ENCODE results near the gene MYT1.

Gene MYT1

DNA sequence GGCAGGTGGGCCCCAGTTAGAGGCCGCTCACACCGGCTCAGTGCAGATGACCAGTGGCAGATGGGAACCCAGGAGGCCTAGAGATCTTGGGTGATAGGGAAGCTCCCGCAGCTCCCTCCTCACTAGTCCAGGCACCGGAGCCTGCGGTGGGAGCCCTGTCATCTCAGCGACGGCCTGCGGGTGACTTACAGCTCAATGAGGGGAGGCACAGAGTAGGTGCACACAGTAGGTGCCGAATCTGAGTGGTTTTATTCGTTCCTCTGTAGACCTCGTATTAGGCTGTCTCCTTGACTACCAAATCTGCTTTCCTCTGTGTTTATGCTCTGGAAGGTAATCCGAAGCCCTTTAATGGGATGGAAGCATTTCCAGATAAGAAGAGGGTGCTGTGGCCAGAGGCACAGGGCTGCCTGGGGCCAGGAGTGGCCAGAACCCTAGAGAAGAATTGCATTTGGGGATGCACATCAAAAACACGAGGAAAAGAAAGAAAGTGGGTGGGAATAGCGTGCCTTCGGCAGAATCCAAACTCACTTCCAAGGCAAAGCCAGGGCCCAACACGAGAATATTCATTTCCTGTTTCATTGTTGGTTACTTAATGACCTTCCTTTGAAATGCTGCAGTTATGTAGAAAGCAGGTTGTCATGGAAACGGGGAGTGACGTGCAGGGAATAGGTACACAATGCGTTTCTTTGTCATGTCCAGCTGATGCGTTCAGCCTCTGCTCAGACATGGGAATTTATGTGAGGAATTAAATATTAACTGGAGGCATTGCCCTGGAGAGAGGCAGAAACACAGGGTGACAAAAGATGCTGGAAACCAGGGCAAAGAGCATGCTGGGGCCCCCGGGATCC lies 24.7 kb downstream of the MYT1 start:
- DNase-seq (ENCODE audit: low read depth in 2 of 2), result no peak

DNA sequence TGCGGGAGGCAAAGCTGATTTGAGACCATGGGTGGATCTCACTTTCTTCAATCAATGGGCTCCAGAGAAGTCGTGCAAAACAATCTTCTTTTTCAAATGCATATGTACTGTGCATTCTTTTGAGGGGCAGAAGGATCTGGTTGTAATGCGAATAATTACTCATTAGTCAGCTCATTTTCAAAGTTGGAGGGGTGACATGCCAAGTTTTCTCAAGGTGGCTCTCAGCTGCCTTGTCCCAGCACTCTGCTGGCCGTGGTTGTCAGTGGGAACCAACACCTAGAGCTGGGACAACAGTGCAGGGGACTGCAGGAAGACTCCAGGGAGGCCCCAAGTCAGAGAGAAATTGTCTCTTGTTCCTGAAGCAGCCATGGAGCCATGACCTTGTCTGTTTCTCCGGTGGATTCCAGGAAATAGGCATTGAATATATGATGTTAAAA lies 25.3 kb downstream of the MYT1 start:
- no peak for DNase-seq (ENCODE audit: low read depth in 2 of 2)

DNA sequence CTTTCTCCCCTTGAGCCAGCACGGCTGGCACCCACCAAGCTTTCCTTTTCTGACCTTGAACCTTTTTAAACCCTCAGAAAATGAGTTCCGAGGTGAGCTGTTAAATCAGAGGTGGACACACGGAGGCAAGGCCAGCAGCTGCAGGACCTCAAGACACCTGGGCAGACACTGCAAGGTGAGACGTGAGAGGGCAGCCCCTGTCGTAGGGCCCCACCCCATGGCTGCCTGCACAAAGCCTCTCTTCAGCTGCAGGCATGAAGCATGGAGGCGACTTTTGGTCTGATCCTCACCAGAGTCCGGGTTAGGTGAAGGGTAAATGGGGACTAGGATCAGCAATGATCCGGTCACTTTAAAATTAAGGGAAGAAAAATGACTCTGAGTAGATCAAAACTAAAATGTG lies 25.7 kb downstream of the MYT1 start:
- DNase-seq (ENCODE audit: low read depth in 2 of 2), result no peak

DNA sequence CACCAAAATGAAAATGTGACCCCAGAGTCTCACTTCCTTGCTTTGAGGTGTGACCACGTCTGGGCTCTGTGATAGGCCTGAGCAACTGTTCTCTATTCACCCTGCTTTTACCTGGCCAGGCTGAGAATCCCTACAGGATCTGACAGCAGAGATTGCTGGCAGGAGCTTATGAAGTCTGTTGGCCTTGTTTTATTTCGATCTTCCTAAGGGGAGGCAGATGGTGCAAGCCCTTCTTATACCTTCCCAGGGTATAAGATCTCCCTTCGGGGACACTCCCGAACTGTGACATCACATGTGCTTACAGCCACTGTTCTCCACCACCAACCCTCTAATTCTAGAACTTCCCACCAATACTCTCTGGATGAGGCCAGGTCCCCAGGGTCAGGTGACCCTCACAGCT lies 26.8 kb downstream of the MYT1 start:
- no peak for DNase-seq (ENCODE audit: low read depth in 2 of 2)

DNA sequence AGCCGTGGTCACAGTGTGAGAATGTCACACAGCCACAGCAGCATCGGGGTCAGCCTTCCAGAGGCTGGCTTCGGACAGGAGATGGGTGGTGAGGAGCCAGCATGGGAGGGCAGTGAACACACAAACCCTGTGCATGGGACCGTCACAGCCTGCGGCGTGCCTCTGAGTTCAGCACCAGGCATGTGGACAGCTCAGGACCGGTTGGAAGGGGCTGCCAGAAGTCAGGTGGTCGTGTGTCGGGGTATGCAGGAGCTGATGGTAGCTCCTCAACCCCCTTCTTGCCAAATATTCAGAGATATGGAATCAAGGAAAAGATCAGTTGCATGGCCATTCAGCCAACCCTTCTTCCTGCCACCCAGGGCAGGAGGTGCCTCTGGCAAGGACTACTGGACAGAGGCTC lies 28.2 kb downstream of the MYT1 start:
- no peak for DNase-seq (ENCODE audit: low read depth in 2 of 2)

DNA sequence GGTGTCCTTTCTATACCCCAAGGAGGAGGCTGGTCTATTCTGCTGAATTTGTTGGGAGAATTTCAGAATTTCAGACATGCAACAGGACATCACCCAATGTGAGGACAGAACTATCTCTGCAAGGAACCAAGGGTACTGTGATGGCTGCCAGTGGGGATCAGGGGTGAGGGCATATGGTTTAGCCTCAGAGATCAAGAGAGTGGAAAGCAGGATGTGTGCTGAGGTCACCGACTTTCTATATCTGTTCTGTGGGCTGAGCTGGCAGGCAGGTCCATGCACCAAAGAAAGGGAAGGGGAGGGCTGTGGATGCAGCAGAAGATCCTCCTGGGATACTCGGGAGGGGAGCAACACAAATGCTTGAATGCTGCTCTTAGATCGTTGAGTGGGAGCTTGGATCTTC lies 28.8 kb downstream of the MYT1 start:
- no peak for DNase-seq (ENCODE audit: low read depth in 2 of 2)

DNA sequence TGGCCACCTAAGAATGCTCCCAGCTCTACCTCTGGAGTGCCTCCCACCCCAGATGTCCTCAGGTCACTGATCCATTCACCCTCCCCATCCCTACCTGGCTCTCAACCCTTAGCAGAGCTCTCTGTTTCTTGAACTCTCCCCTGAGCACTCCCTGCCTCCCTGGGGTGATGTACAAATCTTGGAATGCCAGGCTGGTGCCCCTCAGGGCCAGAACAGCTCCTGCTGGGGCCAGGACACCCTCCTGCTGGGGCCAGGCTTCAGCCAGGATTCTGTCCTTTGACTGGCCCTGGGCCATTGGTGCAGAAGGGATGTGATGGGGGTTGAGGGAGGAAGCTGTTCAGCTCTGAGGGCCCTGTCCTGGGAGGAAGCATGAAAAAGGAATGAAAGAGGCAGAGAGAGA lies 30.0 kb downstream of the MYT1 start:
- DNase-seq (ENCODE audit: low read depth in 2 of 2), result no peak

DNA sequence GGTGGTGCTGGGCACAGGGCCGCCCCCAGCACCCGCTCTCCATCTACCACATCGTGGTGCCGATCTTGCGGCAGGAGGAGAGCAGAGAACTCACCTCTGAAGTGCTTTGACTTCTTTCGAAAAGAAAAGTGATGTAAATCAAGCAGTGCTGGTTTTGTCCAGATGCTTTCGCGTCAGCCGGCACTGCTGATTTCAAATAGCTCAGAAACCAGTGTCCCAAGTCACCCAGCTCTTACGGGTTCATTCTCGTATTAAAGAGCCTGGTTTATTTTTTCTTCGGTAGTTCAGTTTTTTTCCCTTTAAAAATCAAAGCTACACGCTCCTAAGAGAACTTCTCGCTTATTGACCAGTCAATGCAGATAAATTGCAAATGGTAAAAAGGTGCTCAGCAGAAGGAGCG lies 32.1 kb downstream of the MYT1 start:
- no peak for DNase-seq (ENCODE audit: low read depth in 2 of 2)

DNA sequence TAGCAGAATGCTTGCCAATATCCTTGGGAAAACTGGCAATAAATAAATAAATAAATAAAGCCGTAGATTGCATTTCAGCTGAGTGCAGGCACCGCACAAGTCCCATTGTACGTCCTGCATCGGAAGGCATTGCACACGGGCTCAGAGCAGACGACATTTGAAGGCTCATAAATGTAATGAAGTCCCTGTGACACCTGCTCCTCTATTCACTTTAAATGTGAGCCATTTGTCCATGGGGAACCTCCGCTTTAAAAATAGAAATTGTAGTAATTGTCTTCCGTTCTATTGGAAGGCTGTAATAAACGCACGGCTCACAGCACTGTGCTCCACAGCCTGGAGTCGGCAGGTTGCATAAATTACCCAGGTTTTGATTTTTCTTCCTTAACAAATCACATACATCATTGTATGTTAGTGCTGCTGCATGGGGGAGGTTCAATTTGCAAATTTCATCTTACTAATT lies 32.6 kb downstream of the MYT1 start:
- DNase-seq (ENCODE audit: low read depth in 2 of 2), result no peak

DNA sequence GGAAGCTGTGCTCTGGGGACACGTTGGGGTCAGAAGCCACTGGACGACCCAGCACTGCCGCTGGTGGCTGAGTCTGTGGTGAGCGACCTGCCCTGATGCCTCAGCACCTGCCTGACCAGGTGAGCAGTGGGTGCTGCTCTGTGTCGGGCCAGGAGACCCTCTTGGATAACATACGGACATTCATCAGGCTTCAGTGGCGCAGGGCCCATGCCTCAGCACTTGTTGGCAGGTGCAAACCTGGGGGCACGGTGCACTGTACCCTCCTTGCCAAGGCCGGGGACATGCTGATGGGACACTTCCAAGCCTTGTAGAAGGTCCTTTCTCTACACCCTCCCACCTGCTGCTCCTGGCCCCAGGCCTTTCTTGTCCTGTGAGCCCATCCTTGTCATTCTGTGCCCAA lies 34.1 kb downstream of the MYT1 start:
- DNase-seq (ENCODE audit: low read depth in 2 of 2), result no peak

DNA sequence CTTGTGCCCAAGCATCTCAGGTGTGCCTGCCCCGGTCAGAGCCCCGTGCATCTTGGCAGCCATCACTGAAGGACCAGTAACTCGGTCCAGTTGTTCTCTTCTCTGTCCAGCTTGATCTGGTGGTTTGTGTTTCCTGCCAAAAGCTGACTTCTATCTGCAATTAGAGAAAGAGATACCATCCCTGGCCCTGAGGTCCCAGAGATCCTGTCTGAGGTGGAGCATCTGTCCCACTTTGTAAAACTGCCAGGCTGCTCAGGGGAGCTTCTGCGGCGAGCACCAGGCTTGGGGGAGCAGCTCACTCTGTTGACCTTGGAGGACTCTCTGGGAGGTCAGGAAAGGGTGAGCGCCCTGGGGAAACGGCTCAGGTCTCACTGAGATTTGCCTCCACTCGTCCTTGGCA lies 35.1 kb downstream of the MYT1 start:
- no peak for DNase-seq (ENCODE audit: low read depth in 2 of 2)

DNA sequence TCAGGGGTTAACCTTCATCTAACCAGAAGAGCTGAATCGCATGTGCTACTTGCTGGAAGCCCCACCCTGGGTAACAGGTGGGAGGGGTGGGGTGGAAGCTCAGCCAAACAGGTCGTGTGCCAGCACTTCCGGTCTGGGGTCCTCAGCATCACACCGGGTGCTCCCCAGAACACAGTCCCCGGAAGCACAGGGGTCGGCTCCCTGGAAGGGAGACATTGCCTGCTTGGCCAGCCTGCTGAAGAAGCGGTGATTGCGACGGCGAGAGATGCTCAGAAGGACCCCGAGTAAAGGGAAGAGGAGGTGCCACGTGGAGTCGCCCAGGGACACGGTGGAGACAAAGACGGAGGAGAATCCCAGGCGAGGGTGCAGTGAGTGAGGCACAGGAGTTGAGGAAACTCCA lies 36.5 kb downstream of the MYT1 start:
- no peak for DNase-seq (ENCODE audit: low read depth in 2 of 2)

DNA sequence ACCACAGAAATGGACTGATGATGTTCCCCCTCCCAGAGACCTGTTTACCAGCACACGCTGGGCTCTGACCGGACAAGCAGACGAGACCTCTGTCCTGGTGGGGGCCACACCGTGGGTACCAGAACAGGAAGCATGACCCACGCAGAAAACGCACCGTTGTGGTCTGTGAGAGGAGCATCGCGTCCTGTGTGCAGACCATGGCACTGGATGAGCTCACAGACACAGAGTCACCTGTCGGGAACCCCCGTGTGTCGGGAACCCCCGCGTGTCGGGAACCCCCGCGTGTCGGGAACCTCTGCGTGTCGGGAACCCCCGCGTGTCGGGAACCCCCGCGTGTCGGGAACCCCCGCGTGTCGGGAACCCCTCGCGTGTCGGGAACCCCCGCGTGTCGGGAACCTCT lies 37.4 kb downstream of the MYT1 start:
- DNase-seq (ENCODE audit: low read depth in 2 of 2), result no peak

DNA sequence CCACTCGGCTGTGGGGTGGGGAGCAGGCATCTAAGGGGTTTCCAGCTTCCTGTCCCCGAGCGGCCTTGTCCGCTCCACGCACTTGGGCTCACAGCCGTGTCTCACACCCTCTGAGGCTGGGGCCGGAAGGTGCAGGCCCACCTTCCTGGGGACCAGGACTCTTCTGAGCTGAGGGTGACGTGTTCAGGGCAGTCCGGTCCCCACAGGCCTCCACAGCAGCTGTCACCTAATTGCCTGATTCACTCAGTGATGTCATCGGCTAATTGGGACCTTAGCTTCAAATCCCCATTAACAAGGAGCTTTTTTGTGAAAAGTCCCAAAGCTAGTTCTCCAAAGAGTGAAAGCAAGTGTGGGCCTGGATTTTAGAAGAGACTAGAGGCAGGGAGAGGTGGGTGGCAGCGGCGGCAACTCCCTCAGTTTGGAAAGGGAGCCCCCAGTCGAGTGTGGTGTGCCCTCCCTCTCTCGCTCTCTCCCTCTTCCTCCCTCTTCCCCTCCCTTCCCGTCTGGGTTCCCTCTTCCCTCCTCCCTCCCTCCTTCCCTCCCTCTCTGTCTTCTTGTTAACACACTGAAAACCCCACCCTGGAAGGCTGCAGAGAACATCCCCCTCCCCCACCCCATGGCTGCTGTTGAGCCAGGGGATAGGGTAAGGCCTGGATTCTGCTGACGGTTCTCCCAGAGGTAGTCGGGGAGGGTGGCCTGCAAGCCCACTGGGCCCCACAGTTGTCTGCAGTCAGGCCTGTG lies 39.0 kb downstream of the MYT1 start:
- DNase-seq (ENCODE audit: low read depth in 2 of 2), result no peak

DNA sequence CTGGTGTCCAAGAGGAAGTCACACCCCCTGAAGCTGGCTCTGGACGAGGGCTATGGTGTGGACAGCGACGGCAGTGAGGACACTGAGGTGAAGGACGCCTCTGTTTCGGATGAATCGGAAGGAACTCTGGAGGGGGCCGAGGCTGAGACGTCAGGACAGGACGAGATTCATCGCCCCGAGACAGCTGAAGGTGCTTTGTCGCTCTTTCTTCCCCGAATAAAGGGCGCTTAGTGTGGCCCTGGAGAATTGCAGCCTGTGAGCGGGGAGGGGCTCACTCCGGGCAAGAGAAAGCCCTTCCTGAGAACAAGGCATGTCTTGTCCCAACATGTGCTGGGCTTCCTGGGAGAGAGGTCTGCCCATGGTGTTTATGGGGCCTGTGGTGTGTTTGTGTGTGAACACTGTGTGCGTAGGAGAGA lies 41.4 kb downstream of the MYT1 start:
- no peak for DNase-seq (ENCODE audit: low read depth in 2 of 2)

DNA sequence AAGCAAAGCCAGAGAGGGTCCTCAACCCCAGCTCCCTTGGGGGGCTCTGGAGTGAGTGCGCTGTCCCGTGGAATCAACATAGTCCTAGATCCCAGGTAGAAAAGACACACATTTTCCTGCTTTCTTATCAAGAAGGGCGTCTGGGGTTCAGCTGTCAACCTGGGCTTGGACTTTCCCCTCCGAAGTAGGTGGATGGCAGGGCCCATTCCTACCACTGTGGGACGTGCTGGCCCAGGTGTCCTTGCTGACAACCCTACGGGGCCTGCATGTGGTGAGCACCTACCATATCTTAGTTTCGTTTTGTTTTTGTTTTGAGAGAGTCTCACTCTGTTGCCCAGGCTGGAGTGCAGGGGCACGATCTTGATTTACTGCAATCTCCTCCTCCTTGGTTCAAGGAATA lies 42.4 kb downstream of the MYT1 start:
- DNase-seq (ENCODE audit: low read depth in 2 of 2), result no peak

DNA sequence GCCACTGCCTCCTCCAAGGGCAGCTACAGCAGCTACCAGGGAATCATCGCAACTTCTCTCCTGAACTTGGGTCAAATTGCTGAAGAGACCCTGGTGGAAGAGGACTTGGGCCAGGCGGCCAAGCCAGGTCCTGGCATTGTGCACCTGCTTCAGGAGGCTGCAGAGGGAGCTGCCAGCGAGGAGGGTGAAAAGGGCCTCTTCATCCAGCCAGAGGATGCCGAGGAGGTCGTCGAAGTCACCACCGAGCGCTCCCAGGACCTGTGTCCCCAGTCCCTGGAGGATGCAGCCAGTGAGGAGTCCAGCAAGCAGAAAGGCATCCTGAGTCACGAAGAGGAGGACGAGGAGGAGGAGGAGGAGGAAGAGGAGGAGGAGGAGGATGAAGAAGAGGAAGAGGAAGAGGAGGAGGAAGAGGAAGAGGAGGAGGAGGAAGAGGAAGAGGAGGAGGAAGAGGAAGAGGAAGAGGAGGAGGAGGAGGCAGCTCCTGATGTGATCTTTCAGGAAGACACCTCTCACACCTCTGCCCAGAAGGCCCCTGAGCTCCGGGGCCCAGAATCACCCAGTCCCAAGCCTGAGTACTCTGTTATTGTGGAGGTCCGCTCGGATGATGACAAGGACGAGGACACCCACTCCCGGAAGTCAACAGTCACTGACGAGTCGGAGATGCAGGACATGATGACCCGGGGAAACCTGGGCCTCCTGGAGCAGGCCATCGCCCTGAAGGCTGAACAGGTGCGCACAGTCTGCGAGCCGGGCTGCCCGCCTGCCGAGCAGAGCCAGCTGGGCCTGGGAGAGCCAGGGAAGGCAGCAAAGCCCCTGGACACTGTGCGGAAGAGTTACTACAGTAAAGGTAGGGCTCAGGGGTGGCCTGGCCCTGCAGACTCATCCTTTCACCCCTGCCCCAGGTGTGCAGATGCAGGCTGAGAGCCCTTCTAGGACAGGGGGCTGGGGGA lies 43.7 kb downstream of the MYT1 start:
- no peak for DNase-seq (ENCODE audit: low read depth in 2 of 2)

DNA sequence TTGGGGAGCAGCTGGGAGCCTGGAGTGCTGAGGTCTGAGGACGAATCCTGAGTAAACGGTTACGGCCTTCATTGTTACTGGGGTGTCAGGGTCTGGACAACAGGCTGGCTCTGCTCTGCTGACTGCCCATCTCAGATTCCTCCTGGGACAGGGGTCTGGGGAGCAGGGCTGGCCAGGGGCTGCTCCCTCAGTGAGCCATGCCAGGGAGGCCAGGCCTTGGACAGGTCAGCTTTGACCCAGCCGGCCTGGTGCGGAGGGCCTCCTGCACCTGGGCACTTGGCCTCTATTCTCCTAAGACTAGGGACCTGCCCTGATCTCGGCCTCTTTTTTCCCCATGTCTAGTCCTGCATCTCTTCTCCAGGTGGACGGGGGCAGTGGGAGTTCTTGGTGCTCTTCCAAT lies 44.9 kb downstream of the MYT1 start:
- no peak for DNase-seq (ENCODE audit: low read depth in 2 of 2)

DNA sequence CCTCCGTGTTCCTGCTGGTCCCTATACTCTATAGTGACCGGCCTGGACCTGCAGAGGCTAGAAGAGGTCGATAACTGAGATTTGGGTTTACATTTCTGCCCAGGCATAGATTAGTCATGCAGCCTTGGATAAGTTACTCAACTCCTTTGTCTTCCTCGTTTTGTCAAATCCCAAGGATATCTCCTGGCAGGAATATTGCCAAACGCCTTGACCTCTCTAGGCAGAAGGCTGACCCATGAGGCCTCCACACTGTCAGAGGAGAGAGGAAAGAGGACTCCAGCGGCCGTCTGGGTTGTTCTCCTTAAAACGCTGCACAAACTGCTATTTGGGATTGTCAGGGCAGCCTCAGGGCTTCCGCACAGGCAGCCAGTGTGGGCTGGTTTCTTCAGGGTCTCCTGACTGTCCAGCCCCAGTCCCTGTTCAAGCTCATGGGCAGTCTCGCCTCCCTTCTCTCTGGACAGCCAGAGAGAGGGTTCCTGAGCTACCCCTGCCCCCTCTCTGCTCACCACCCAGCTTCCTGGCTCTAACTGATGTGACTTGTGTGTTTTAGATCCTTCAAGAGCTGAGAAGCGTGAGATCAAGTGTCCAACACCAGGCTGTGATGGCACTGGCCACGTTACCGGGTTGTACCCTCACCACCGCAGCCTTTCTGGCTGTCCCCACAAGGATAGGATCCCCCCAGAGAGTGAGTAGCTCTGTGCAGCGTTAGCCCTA lies 46.6 kb downstream of the MYT1 start:
- no peak for DNase-seq (ENCODE audit: low read depth in 2 of 2)

DNA sequence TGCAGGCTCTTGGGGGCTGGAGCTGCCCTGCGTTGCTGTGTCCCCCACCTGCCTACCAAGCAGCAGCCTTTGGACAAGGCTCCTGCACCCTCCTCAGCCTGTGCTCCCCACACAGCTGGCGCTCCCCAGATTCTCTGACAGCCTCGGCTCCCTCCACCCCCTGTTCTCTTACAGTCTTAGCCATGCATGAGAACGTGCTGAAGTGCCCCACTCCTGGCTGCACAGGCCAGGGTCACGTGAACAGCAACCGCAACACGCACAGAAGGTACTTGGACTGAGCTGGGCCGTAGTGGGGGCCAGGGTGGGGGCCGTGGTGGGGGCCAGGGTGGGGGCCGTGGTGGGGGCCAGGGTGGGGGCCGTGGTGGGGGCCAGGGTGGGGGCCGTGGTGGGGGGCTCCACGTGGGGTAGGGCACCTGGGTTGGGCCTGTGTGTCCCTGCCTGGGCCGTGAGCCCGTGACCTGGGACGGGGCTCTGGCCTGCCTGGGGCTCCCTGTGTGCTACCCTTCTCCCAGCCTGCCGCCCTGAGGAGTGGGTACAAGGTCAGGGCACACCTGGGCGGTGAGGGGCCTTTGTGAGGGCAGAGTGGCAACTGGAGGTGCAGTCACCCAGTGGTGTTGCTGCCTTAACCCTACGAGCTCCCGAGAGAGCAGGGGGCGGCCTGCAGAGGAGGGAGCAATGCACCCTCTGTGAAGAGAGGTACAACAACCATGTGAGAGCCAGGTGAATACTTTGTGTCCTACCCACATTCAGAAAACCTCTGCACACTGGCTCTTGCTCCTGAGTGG lies 47.8 kb downstream of the MYT1 start:
- DNase-seq (ENCODE audit: low read depth in 2 of 2), result no peak

DNA sequence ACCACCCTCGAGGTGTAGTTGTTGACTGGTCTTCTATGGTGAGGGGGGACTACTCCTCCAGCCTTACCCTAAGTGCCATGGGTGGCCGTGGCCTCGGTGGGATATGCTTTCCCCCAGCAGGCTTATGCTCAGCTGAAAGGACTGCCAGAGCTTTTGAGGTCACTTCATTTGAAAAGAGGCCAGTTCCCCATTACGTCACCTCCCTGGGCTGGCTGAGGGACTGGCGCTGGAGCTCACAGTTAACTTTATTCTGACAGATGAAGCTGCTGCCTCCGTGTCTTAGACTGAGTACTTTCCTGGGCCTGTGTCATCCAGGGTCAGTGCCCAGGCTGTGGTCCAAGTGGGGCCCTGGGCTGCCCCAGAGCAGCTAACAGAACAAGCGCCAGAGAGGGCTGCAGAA lies 48.5 kb downstream of the MYT1 start:
- no peak for DNase-seq (ENCODE audit: low read depth in 2 of 2)

Data from stimulated activated CD4-positive, alpha-beta T cell treated with anti-CD3 and anti-CD28 coated beads, Interleukin-15, amount 100 ng/mL, for 48 hours (primary cell).